Amniotic epithelial cell (primary cell): ENCODE data around the gene CCDC85B.

ENCODE experiments used
- DNase-seq: peaks from one replicate; pipeline ENCODE4 v3.0.0-alpha.2; 2010; ENCODE audit warnings: low read depth

The CCDC85B gene

DNA sequence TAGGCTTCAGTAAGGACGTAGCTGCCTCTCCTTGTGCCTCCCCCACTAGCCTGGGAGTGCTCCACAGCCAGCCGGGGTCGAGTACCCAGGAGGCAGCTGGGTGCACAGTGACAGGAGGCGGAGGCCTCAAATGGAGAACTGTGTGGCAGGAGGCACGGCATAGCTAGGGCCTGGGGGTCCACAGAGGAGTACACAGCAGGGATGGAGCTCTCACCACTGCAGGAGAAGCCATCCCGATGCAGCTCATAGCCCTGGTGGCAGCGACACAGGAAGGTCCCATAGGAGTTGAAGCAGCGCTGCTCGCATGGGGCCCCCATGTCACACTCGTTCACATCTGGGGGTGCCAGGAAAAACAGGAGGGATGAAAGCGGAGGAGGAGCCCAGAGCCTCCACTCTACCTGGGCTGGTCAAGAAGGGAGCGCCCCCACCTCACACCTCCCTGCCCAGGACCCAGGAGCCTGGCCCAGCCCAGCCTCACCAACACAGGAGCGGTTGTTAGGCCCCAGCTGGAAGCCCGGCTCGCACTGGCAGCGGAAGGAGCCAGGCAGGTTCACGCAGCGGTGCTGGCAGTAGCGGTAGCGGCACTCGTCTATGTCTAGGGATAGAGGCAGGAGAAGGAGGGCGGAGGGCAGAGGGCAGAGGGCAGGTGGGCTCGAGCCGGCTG, 20.7 kb upstream of the CCDC85B start:
- DNase-seq, result no peak

- DNase-seq, result no peak
Observed at GRCh38 chr11:65870307-65870658, 20.2 kb upstream of the CCDC85B start.

- no peak for DNase-seq
Observed at GRCh38 chr11:65870706-65871681, 19.5 kb upstream of the CCDC85B start.

DNA sequence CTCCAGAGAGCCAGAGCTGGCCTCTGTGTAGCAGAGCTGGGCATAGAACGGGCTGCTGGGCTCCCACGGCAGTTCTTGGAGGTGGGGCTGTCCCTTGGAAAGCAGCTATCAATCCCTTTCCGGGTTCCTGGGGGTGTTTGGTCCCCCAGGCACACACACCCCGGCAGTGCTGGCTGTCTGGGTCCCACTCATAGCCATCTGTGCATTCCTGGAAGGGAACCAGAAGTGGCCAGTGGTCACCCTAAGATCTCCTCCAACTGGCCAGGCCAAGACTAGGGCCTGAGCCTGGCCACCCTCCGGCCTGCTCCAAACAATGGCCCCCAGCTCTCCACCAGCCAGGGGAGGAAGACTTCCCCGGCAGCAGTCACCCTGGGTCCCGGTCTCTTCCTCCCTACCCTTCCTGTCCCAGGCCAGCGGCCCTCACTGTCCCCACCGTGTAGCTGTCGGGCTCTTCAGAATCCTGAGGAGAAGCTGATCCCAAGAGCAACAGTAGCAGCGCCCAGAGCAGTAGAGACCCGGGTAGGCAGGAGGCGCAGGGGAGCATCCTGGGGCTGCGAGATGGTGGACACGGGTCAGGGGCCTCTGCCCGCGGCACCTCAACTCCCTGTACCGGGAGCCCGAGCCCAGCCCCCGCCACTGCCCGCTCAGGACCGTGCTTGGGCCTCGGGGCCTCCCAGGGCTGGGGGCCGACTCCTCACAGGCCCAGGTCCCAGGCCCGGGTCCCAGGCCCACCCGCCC, 18.5 kb upstream of the CCDC85B start:
- peak; percentile 36 for DNase-seq

GRCh38 chr11:65872586-65873317, 17.7 kb upstream of the CCDC85B start, which contains the start of gene EFEMP2:
TSS of gene EFEMP2 (minus strand) at chr11:65872800. CDS start at chr11:65872354, 446 bp downstream.
- DNase-seq, result no peak

DNA sequence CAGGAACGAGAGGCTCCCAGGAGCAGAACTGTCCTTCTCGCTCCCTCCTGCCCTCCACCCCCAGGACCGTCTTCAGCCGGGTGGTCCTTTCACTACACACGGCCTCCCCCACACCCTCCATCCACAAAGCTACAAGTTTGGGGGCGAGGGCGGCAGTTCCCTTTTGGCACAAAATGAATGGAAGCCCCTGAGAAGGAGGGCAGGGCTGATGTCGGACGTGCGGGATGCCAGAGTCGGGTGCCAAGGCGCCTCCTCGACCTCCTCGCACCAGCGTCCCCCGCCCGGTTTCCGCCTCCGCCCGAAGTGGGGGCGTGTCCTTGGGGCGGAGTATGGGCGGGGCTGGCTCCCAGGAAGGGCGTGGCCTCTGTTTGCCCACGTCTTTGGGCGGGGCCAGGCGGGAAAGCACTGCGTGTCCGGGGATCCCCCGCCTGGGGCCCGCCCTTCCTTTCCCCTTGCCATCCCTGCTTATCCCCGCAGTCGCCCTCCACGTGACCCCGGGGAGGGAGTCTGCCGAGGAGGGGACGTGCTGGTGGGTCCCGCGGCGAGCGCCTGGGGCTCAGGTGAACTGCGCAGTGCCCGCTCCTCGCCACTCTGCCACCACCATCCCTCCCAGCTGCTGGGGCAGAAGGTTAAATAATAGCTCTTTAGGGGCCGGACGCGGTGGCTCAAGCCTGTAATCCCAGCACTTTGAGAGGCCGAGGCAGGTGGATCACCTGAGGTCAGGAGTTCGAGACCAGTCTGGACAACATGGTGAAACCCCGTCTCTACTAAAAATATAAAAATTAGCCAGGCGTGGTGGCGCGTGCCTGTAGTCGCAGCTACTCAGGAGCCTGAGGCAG, 16.9 kb upstream of the CCDC85B start:
- peak; percentile 86 for DNase-seq

DNA sequence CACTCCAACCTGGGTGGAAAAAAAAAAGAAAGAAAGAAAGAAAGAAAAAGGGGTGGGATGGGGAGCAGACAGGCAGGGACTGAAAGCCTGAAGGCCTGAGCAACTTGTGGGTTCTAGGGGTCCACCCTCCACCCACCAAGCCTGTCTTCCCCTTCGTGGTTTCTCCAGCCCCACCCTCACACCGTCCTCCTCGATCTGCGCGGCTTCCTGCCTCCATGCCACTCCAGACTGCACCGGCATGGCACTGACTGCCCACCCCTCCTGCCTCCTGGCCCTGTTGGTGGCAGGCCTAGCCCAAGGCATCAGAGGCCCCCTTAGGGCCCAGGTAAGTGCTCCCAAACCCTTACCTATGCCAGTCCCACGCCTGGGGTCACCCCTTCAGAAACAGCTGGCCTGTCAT, 10.9 kb upstream of the CCDC85B start, which contains the start of gene CTSW:
Gene CTSW, plus strand, starts transcription at position 221 of the 400 bp plus-strand sequence. Its CDS starts 18 bp downstream, at position 239.
- DNase-seq, result no peak

- DNase-seq, result no peak
Observed at GRCh38 chr11:65880027-65880426, 10.4 kb upstream of the CCDC85B start.

DNA sequence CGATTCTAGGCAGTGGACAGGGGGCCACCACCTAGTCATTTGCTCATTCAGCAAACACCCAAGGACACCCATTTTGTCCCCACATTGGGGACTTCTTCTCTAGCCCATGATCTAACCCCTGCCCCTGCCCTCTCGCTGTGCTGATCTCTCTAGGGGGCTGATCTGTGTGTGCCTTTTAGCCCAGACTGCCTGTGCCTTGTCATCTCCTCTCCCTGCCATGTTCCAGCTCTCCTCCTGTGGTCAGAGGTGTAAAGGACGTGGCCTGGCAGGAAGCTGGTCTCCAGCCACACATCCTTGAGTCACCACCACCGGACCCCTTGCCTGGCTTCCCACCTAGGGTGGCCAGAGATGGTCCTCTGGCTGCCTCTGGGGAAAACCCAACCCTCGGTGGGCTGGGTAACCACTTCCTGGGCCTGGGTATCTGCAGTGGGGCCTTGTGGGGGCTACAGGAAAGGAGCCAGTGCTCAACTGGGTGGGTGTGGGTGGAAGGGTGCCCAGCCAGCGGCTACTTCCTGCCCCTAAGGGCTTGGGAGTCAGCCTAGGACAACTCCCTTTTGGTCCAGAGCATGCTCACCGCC, 9.5 kb upstream of the CCDC85B start:
- DNase-seq, result no peak

- DNase-seq, result no peak
Observed at GRCh38 chr11:65882120-65883057, 8.1 kb upstream of the CCDC85B start.

GRCh38 chr11:65883058-65883761, 7.3 kb upstream of the CCDC85B start:
- no peak for DNase-seq

DNA sequence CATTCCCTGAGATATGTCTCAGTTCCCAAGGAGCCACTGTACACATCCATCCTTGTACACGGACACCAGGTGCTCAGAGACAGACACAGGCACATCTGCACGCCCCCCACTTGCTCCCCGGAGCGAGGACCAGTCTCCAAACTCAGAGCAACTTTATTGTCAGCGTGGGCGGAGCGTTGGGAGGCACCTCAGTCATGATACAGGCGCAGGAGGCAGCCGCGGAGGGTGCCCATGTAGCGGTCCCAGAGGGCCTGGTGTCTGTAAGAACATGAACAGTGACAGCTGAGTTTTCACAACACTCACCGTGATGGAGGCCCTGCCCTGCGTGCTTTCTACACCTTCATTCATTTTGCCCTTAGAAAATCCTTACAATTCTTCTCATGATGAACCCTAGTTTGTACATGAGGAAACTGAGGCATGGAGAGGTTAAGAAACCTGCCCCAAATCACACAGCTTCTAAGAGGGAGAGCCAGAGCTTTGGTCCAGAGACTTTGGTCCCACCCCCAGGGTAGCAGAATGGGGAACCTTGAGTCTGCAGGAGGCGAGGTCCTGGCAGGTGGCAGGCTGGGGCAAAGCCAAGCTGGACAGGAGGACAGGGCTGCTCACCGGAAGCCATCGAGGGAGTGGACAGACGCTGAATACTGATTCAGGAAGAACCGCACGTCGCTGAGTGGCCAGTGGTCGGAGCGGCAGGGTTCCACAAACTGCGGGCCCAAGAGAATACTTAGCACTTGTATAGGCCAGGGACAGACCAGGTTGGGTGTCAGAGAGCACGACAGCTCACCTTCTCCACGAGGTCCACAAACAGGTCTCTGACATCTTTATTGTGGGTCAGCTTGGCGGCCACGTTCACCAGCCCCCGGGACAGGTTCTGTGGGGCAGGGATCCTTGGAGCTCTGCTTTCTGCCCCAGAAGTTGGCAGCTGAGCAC, 6.4 kb upstream of the CCDC85B start:
- DNase-seq, result no peak

GRCh38 chr11:65884716-65885092, 5.8 kb upstream of the CCDC85B start:
- peak; percentile 64 for DNase-seq

DNA sequence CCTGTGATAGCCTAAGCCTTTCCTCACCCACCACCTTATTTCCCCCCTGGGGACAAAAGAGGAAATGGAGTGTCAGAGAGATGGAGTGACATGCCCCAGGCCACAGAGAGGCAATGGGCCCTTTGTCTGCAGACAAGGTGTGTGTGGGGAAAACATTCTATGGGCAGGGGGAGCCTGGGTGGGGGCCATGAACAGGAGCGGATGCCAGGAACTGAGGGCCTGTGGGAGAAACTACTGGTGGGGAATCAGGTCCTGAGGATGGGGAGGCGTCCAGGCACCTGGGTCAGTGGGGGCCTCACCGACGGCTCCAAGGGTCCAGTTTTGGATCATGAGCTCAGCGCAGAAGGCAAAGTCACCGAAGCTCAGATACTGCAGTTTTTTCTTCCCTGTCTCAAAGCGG, 5.2 kb upstream of the CCDC85B start:
- no peak for DNase-seq

DNA sequence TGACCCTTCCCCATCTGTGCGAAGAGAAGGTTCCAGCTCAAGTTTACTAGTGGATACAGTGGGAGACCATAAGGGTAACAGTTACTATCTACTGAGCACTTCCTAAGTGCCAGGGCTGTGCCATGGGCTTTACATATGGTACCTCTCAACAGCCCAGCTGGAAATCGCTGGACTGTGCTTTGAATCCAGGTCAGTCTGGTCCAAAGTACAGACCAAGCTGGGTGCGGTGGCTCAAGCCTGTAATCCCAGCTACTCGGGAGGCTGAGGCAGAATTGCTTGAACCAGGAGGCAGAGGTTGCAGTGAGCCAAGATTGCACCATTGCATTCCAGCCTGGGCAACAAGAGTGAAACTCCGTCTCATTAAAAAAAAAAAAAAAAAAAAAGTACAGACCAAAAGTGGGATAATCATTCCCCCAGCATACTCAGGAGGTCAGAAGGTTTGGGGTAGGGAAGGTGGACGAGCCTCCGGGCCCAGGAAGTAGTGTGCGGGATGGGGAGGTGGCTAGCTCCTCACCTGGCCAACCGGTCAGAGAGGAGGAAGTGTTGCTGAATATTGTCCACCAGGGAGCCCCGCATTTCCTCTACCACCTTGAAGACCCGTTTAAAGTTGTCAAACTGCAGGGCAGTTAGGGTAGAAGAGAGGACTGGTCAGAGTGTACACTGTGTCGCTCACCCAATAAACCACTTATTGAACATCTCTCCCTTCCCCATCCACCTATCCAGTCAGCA, 4.5 kb upstream of the CCDC85B start:
- no peak for DNase-seq

DNA sequence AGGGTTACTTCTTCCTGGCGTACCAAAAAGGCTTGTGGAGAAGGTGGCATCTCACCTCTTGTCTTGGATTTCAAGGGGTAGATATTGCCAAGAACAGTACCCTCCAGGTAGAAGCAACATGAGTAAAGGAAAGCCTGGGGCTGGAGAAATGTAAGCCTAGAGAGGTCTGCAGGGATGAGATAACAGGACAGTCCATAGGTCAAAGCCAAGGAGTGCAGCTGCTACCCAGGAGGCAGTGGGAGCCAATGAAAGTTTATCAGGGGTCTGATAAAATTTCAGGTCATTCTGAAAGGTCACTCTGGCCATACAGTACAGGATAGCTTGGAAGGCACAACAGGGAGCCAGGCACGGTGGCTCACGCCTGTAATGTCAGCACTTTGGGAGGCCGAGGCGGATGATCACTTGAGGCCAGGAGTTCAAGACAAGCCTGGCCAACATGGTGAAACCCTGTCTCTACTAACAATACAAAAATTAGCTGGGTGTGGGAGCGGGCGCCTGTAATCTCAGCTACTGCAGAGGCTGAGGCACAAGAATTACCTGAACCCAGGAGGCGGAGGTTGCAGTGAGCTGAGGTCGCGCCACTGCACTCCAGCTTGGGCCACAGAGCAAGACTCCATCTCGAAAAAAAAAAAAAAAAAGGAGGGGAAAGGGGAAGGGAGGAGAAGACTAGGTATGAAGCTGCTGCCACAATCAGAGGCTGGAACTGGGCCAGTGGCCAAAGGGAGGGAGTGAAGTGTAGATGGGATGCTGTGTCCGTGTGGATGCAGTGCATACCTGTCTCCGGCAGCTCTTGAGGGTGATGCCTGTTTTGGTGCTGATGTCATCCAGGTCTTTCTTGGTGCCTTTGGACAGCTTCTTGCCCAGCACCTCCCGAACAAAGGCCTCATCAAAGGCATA, 3.4 kb upstream of the CCDC85B start:
- DNase-seq, result no peak
